ENCODE measurements around the gene XRCC5. TPM values are rescaled to one million over a fixed set of nuclear protein-coding genes. Genes with fewer than 3 reads are reported as not detected.
A peak's percentile ranks its signal among the peaks of the same experiment; 100 is the strongest.

The XRCC5 gene
- total and polyA plus RNA-seq, 2 donors (not counting 1 experiment from before 2014, with no cell fraction given), result 45.5 to 198 TPM

GRCh38 chr2:216181953-216182461 is 72.9 kb downstream of the XRCC5 start:
- Mint-ChIP-seq H3K27me3 (no peaks in the 10 kb centered on the region), H3K4me1 (peaks cover 51% of the 10 kb centered on the region), H3K27ac (peak overlapping the region; percentile 51), H3K9me3 (ENCODE audit: insufficient read depth) (no peaks in the 10 kb centered on the region), H3K4me3 (no peak overlapping the region)
- WGBS (ENCODE audit: insufficient coverage), result no CpG with 5 or more reads among the region's 2 CpGs
- no peak for TF ChIP-seq CTCF (IDR thresholded peaks at IDR 0.05)
- no peak for TF ChIP-seq EZH2 (IDR thresholded peaks at IDR 0.05; ENCODE audit: borderline replicate concordance, insufficient read depth, low read depth, low read length, poor library complexity, severe bottlenecking)
- H3K27ac ChIP-seq (ENCODE audit: low read length in 2 of 2), result peak overlapping the region in 1 of 2 donors; percentile 67
- peaks cover 13 to 29% of the 10 kb centered on the region in 2 experiments for H3K36me3 ChIP-seq (replicated peaks in 1 of 2; ENCODE audit: control extremely low read depth in 1 of 2, control insufficient read depth in 1 of 2, extremely low read depth in 1 of 2, insufficient read depth in 2 of 2, low read length in 1 of 2)
- no peak for ATAC-seq (ENCODE audit: low read depth)
- ChIA-PET CTCF (no interaction called here), POLR2A (no interaction called here)
- H3K4me2 ChIP-seq (replicated peaks; ENCODE audit: low read depth, low read length, poor library complexity, severe bottlenecking), result no peak overlapping the region
- H3K4me1 ChIP-seq (ENCODE audit: control insufficient read depth in 2 of 2, insufficient read depth in 2 of 2, low read length in 2 of 2), result peaks cover 26 to 34% of the 10 kb centered on the region in 2 donors
- H3K9me3 ChIP-seq (ENCODE audit: control extremely low read depth in 1 of 3, control insufficient read depth in 2 of 3, insufficient read depth in 1 of 3, low read length in 2 of 3), result no peaks in the 10 kb centered on the region
- no peak overlapping the region for H3K4me3 ChIP-seq (ENCODE audit: control extremely low read depth in 1 of 5, extremely low read depth in 1 of 5, insufficient read depth in 1 of 5, low read depth in 2 of 5, low read length in 4 of 5)
- no peaks in the 10 kb centered on the region for H3K27me3 ChIP-seq (replicated peaks in 1 of 4; ENCODE audit: control extremely low read depth in 1 of 4, control insufficient read depth in 3 of 4, insufficient read depth in 4 of 4, low read length in 3 of 4)
- peaks cover 60% of the 10 kb centered on the region for H4K20me1 ChIP-seq (ENCODE audit: control insufficient read depth, insufficient read depth, low read length, poor library complexity, severe bottlenecking)
- DNase-seq, result no peak
- H2AFZ ChIP-seq (ENCODE audit: insufficient read depth, low read depth, low read length, poor library complexity, severe bottlenecking), result no peak overlapping the region
- peaks cover 38% of the 10 kb centered on the region for H3K79me2 ChIP-seq (ENCODE audit: control insufficient read depth, insufficient read depth, low read length)
- H3K9ac ChIP-seq (ENCODE audit: low read length), result no peak overlapping the region
- intact Hi-C loops (cut with micrococcal nuclease), result no loop called here

DNA sequence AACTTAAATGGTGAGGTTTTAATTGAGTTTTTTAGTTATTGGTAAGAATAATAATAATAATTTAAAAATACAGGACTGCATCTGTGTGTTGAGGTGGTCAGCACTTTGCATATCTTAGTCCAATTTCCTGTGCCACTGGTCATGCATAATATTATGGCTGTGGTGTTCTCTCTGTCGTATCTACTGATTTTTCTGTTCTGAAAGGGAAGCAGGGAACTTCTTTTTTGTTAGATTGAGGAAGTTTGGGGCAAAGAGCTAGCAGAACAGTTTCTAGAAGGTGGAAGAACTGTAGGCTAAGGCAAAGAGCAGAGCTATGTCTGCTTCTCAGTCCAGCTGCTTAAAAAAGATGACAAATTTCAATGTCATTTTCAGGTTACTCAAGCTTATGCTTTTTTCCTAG is 74.3 kb downstream of the XRCC5 start:
- Histone ChIP-seq H3K27me3 (replicated peaks in 1 of 4; ENCODE audit: control extremely low read depth in 1 of 4, control insufficient read depth in 3 of 4, insufficient read depth in 4 of 4, low read length in 3 of 4) (no peaks in the 10 kb centered on the region), H3K4me3 (ENCODE audit: control extremely low read depth in 1 of 5, extremely low read depth in 1 of 5, insufficient read depth in 1 of 5, low read depth in 2 of 5, low read length in 4 of 5) (no peak overlapping the region), H3K79me2 (ENCODE audit: control insufficient read depth, insufficient read depth, low read length) (peaks cover 48% of the 10 kb centered on the region), H3K9ac (ENCODE audit: low read length) (no peak overlapping the region), H3K36me3 (replicated peaks in 1 of 2; ENCODE audit: control extremely low read depth in 1 of 2, control insufficient read depth in 1 of 2, extremely low read depth in 1 of 2, insufficient read depth in 2 of 2, low read length in 1 of 2) (peaks cover 13 to 28% of the 10 kb centered on the region in 2 experiments), H4K20me1 (ENCODE audit: control insufficient read depth, insufficient read depth, low read length, poor library complexity, severe bottlenecking) (peaks cover 66% of the 10 kb centered on the region), H2AFZ (ENCODE audit: insufficient read depth, low read depth, low read length, poor library complexity, severe bottlenecking) (no peak overlapping the region), H3K27ac (ENCODE audit: low read length in 2 of 2) (peak overlapping the region in 1 of 2 donors; percentile 66), H3K9me3 (ENCODE audit: control extremely low read depth in 1 of 3, control insufficient read depth in 2 of 3, insufficient read depth in 1 of 3, low read length in 2 of 3) (no peaks in the 10 kb centered on the region), H3K4me1 (ENCODE audit: control insufficient read depth in 2 of 2, insufficient read depth in 2 of 2, low read length in 2 of 2) (peaks cover 26 to 37% of the 10 kb centered on the region in 2 donors), H3K4me2 (replicated peaks; ENCODE audit: low read depth, low read length, poor library complexity, severe bottlenecking) (peak overlapping the region; percentile 45)
- CTCF ChIA-PET, result no interaction called here
- Mint-ChIP-seq H3K27me3 (no peaks in the 10 kb centered on the region), H3K4me1 (peaks cover 62% of the 10 kb centered on the region), H3K9me3 (ENCODE audit: insufficient read depth) (no peaks in the 10 kb centered on the region), H3K4me3 (peak overlapping the region; percentile 23), H3K27ac (peak overlapping the region; percentile 57)
- intact Hi-C loops (cut with micrococcal nuclease), result no loop called here
- ATAC-seq (ENCODE audit: low read depth) (peak; percentile 57), DNase-seq (peak; percentile 38)
- POLR2A ChIA-PET, result no interaction called here
- TF ChIP-seq CTCF (IDR thresholded peaks at IDR 0.05), result no peak
- TF ChIP-seq EZH2 (IDR thresholded peaks at IDR 0.05; ENCODE audit: borderline replicate concordance, insufficient read depth, low read depth, low read length, poor library complexity, severe bottlenecking), result no peak
- 0% methylated on average over 1 of the region's 1 CpG for WGBS (ENCODE audit: insufficient coverage)
